DND-41 (cell line): Measurements from ENCODE around the gene ZNF146.

Source experiments
- ATAC-seq: fragments of 200-7000 bp; cut with Tn5 transposase; 3 replicates; pipeline ENCODE4 v1.9.1; 2021; ENCODE audit warnings: low read depth; ENCODE audit not compliant: insufficient read depth
- DNase-seq: peaks from one replicate; pipeline ENCODE4 v3.0.0-alpha.2; 2020
- H2AFZ ChIP-seq: 2 replicates; pipeline ENCODE4 v1.6.0; 2012; ENCODE audit warnings: low read depth, low read length
- H3K27ac ChIP-seq: 2 replicates; pipeline ENCODE4 v1.5.1; 2012; ENCODE audit warnings: low read length, inconsistent platforms
- H3K27me3 ChIP-seq: fragments of 200-600 bp; sonication (generic); 2 replicates; pipeline ENCODE4 v1.6.0; 2012; ENCODE audit warnings: low read length, mild to moderate bottlenecking, inconsistent platforms; ENCODE audit not compliant: insufficient read depth, poor library complexity
- H3K36me3 ChIP-seq: 2 replicates; pipeline ENCODE4 v1.5.1; 2012; ENCODE audit warnings: low read length, inconsistent platforms; ENCODE audit not compliant: insufficient read depth
- H3K4me1 ChIP-seq: 2 replicates; pipeline ENCODE4 v1.5.1; 2012; ENCODE audit warnings: mild to moderate bottlenecking, low read length; ENCODE audit not compliant: insufficient read depth
- H3K4me2 ChIP-seq: 2 replicates; pipeline ENCODE4 v1.6.0; 2012; ENCODE audit warnings: mild to moderate bottlenecking, moderate library complexity, low read length, inconsistent platforms; ENCODE audit not compliant: insufficient read depth
- H3K4me3 ChIP-seq, 2 experiments: fragments of 200-600 bp in 1 of 2; shearing (Covaris generic) in 1 of 2; 2 replicates each; pipeline ENCODE4 v1.5.1; 2012 to 2016; ENCODE audit warnings: inconsistent platforms in 2 of 2, low read length in 2 of 2, mild to moderate bottlenecking in 2 of 2, low read depth in 1 of 2, moderate library complexity in 1 of 2
- H3K79me2 ChIP-seq: 2 replicates; pipeline ENCODE4 v1.6.0; 2012; ENCODE audit warnings: low read length, inconsistent platforms; ENCODE audit not compliant: insufficient read depth
- H3K9ac ChIP-seq: 2 replicates; pipeline ENCODE4 v1.6.0; 2012; ENCODE audit warnings: low read depth, mild to moderate bottlenecking, inconsistent platforms, low read length, moderate library complexity
- H3K9me3 ChIP-seq: 2 replicates; pipeline ENCODE4 v1.5.1; 2012; ENCODE audit warnings: low read length, moderate library complexity, mild to moderate bottlenecking, inconsistent platforms; ENCODE audit not compliant: insufficient read depth, severe bottlenecking
- H4K20me1 ChIP-seq: 2 replicates; pipeline ENCODE4 v1.6.0; 2012; ENCODE audit warnings: low read length; ENCODE audit not compliant: insufficient read depth
- EZH2 ChIP-seq: IDR thresholded peaks from 3 replicates; pipeline ENCODE4 v1.6.1; 2012; ENCODE audit warnings: borderline replicate concordance, low read depth, mild to moderate bottlenecking, moderate library complexity, low read length, inconsistent platforms; ENCODE audit not compliant: severe bottlenecking
- TF ChIP-seq, protein P1 (sequence below): IDR thresholded peaks from 2 replicates; pipeline ENCODE4 v1.5.1; 2012; ENCODE audit warnings: borderline replicate concordance, low read length, moderate library complexity, mild to moderate bottlenecking; ENCODE audit not compliant: poor library complexity, severe bottlenecking; ENCODE audit errors: extremely low read depth

ZNF146 gene

DNA sequence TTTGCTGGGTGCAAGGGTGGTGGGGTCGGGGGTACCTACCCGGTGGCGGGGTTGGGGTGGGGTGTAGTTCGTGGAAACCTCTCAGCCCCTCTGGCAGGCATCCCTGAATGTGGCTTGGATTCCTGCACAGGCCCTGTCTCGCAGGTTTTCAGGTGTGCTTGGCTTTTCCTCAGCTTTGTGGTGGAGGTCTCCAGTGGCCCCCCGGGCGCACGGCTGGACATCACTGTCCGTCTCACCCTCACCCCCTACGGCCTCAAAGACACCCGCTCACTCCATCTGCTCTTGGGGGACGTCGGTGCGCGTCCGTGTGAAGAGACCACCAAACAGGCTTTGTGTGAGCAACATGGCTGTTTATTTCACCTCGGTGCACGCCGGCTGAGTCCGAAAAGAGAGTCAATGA, 44.3 kb downstream of the ZNF146 start:
- H2AFZ ChIP-seq = no peak overlapping the region
- H3K4me2 ChIP-seq = no peak overlapping the region
- H3K36me3 ChIP-seq = no peaks in the 10 kb centered on the region
- no peaks in the 10 kb centered on the region for H3K27me3 ChIP-seq
- ATAC-seq (no peak), DNase-seq (no peak)
- no peaks in the 10 kb centered on the region for H3K79me2 ChIP-seq
- no peak for TF ChIP-seq EZH2
- TF ChIP-seq, protein P1, sequence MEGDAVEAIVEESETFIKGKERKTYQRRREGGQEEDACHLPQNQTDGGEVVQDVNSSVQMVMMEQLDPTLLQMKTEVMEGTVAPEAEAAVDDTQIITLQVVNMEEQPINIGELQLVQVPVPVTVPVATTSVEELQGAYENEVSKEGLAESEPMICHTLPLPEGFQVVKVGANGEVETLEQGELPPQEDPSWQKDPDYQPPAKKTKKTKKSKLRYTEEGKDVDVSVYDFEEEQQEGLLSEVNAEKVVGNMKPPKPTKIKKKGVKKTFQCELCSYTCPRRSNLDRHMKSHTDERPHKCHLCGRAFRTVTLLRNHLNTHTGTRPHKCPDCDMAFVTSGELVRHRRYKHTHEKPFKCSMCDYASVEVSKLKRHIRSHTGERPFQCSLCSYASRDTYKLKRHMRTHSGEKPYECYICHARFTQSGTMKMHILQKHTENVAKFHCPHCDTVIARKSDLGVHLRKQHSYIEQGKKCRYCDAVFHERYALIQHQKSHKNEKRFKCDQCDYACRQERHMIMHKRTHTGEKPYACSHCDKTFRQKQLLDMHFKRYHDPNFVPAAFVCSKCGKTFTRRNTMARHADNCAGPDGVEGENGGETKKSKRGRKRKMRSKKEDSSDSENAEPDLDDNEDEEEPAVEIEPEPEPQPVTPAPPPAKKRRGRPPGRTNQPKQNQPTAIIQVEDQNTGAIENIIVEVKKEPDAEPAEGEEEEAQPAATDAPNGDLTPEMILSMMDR = no peak
- H3K4me1 ChIP-seq = no peaks in the 10 kb centered on the region
- no peak overlapping the region for H3K27ac ChIP-seq
- H3K4me3 ChIP-seq = no peak overlapping the region
- H3K9ac ChIP-seq = no peak overlapping the region
- no peaks in the 10 kb centered on the region for H4K20me1 ChIP-seq
- H3K9me3 ChIP-seq = no peaks in the 10 kb centered on the region

DNA sequence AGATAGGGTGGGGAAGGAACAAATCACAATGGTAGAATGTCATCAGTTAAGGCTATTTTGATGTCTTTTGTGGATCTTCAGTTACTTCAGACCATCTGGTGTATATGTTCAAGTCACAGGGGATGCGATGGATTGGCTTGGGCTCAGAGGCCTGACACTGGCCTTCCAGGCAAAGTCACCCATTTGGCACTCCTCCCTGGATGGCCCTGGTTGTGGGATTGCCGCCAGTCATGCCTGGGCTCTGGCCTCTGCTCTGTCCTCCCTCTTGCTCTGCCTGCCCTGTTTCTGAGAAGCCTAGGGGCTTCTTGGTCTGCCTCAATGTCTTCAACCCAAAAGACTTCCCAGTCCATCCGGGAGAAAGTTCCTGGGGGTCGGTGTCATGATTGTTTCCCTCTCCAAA, 50.2 kb downstream of the ZNF146 start:
- no peaks in the 10 kb centered on the region for H3K36me3 ChIP-seq

DNA sequence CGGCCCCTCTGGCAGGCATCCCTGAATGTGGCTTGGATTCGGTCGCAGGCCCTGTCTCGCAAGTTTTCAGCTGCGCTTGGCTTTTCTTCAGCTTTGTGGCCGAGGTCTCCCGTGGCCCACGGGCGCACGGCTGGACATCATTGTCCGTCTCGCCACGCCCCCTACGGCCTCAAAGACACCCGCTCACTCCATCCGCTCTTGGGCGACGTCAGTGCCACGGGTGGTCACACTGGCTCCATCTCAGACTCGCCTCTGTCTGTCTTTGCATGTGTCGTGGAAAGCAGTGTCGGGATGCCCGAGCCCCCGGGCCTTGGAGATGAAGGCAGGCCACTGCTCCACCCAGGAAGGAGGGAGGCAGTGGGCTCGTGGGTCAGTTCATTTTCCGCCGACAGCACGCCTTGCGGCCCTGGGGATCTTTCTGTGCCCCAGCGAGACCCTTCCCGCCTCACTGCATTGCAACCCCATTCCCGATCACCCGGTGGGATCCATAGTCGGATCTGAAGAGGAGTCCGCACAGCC, 51.0 kb downstream of the ZNF146 start:
- Histone ChIP-seq H3K9ac (no peak overlapping the region), H3K36me3 (no peaks in the 10 kb centered on the region), H3K27me3 (no peaks in the 10 kb centered on the region), H3K4me3 (no peak overlapping the region), H4K20me1 (no peaks in the 10 kb centered on the region), H3K9me3 (no peaks in the 10 kb centered on the region), H3K4me1 (no peaks in the 10 kb centered on the region), H3K4me2 (no peak overlapping the region), H3K79me2 (no peaks in the 10 kb centered on the region), H3K27ac (no peak overlapping the region), H2AFZ (no peak overlapping the region)
- ATAC-seq (no peak), DNase-seq (no peak)
- TF ChIP-seq, protein P1 = no peak

More for the DNA sequence above, 50.2 kb downstream of the ZNF146 start:
- no peak overlapping the region for H2AFZ ChIP-seq
- no peak overlapping the region for H3K9ac ChIP-seq
- H3K27me3 ChIP-seq = no peaks in the 10 kb centered on the region
- no peak overlapping the region for H3K4me2 ChIP-seq
- no peak overlapping the region for H3K4me3 ChIP-seq
- H3K4me1 ChIP-seq = no peaks in the 10 kb centered on the region
- TF ChIP-seq EZH2 = no peak
- TF ChIP-seq, protein P1 = no peak
- no peaks in the 10 kb centered on the region for H4K20me1 ChIP-seq
- ATAC-seq (no peak), DNase-seq (no peak)
- H3K9me3 ChIP-seq = no peaks in the 10 kb centered on the region
- no peaks in the 10 kb centered on the region for H3K79me2 ChIP-seq
- H3K27ac ChIP-seq = no peak overlapping the region
